DMS53 treated with DMSO at 0.1 percent for 48 hours (cell line): ENCODE data around the gene MRPL21.

Experiments
- DNase-seq: peaks from one replicate; lab custom pipeline; 2025; ENCODE audit not compliant: unreplicated experiment; lab: John Stamatoyannopoulos, UW

Gene MRPL21

GRCh38 chr11:68935066-68935465, 31.4 kb upstream of the MRPL21 start:
- no peak for DNase-seq

DNA sequence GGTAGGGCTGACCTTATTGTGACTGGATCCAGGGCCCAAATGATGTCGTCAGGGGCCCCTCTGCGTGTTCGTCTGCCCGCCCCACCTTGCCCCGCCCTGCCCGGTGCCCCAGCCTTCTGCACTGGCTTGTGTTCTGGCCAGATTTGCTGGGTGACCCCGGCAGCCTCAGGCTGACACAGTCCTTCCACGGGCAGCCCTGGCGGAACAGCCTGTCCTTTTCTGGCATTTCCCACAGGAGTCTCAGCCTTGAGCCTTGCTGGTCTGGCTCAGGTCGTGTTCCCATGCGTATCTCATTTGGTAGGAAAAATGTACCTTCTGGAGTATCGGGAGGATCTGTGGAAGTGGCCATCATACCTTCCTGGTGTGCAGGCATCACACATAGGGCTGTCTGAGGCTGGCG, 31.0 kb upstream of the MRPL21 start:
- no peak for DNase-seq

DNA sequence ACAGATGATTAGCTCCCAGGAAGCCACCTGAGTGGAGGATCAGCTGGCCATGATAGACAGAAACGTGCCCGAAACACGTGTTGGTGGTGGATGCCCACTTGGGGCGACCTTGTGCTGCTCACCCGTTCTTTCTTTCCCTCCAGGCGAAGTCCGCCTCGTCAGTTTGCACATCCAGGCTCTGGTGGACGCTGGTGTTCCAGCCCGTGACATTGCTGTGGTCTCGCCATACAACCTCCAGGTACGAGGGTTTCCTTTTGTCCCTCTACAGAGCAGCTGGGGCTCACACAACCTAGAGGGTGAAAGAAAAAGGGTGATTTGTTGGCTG, 30.7 kb upstream of the MRPL21 start:
- DNase-seq, result no peak

- DNase-seq, result no peak
These were observed 30.1 kb upstream of the MRPL21 start for GRCh38 chr11:68933605-68934320.

DNA sequence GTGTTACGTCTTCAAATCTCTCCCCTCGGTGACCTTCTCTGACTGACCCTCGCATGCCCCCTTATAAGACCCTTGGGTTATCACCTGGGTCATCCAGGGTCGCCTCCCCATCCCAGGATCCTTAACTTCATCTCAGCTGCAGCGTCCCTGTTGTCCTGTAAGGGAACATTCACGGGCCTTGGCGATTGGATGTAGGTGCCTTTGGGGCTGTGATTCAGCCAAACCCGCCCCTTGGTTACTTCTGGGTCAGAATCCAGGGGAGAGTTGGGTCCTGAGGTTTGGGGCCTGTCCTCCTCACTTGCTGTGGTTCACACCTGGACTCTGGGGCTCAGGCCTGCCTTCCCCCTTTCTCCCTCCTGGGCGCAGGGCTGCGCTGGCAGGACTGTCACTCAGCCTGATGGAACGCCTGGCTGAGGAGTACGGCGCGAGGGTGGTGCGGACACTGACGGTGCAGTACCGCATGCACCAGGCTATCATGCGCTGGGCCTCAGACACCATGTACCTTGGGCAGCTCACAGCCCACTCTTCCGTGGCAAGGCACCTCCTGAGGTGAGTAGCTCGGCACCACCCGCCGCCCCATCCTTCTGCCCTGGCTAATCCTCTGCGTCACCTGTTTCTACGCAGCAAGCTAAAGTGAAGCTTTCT, 29.4 kb upstream of the MRPL21 start:
- DNase-seq, result no peak

DNA sequence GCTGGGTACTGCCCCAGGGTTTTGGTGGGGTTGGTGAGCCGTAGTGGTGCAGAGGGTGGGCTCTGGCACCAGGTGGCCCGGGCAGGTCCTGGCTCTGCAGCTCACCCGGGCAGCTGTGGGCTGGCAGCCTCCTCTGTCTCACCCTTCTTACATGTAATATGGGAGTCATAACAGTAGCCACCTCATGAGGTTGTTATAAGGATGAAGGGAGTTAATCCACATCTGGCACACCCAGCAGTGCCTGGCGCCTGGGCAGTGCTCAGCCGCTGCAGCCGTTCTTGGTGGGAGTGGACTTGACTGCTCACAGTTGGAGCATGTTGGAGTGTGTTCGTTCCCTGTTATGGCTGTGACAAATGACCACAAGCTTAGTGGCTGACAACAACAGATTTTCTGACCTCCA, 28.7 kb upstream of the MRPL21 start:
- DNase-seq, result no peak

- no peak for DNase-seq
These were observed 28.3 kb upstream of the MRPL21 start for GRCh38 chr11:68931911-68932310.

- no peak for DNase-seq
These were observed 27.6 kb upstream of the MRPL21 start for GRCh38 chr11:68930991-68931855.

- no peak for DNase-seq
These were observed 26.3 kb upstream of the MRPL21 start for GRCh38 chr11:68929706-68930570.

GRCh38 chr11:68929135-68929534, 25.5 kb upstream of the MRPL21 start:
- DNase-seq, result no peak

GRCh38 chr11:68928136-68928880, 24.7 kb upstream of the MRPL21 start:
- no peak for DNase-seq

DNA sequence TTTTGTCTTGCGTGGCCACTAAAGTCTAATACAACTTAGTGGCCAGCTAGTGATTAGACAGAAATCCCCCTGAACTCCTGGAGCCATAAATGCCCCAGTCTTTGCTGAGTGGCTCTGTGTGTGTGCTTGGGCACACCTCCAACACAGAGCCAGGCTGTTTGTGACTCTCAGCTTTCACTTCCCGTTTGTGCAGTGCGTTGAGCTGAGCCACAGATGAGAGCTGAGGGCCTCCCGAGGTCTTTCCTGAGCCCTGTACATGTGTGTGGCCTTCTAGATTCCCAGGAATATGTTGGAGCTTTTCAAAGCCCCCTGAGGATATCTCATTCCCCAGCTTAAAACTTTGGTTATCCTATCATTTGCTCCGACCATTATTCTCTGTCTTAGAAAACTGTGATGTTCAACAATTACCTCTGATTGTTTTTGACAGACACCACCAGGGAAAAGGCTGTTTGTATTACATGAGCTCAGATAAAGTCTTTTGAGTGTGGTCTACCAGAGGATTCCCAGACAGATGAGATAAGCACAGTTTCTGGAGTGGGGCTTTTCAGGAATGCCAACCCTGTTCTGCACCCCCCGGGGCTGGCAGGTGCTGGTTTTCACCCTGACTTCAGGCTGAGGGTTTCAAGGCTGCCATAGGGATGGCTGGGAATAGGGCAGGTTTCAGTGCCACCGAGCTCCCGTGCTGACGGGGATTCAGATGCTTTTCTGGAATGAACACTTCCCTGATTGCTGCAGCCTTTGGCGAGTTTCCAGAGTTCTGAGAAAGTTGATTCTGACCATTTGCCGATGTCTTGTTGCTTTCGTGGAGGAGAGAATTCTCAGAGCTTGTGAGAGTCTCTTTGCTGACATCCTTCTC, 23.9 kb upstream of the MRPL21 start:
- no peak for DNase-seq

DNA sequence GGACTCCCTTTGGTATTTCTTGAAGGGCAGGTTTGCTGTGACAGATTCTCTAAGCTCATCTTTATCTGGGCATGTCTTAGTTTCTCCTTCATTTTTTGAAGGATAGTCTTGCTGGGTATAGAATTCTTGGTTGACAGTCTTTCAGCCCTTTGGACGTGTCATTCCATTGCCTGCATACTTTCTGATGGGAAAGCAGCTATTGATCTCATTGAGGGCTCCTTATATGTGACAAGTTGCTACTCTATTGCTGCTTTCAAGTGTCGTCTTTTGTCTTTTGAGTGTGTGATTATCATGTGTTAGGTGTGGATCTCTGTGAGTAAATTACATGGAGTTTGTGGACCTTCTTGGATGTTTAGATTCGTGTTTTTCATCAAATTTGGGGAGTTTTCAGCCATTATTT, 22.0 kb upstream of the MRPL21 start:
- no peak for DNase-seq

DNA sequence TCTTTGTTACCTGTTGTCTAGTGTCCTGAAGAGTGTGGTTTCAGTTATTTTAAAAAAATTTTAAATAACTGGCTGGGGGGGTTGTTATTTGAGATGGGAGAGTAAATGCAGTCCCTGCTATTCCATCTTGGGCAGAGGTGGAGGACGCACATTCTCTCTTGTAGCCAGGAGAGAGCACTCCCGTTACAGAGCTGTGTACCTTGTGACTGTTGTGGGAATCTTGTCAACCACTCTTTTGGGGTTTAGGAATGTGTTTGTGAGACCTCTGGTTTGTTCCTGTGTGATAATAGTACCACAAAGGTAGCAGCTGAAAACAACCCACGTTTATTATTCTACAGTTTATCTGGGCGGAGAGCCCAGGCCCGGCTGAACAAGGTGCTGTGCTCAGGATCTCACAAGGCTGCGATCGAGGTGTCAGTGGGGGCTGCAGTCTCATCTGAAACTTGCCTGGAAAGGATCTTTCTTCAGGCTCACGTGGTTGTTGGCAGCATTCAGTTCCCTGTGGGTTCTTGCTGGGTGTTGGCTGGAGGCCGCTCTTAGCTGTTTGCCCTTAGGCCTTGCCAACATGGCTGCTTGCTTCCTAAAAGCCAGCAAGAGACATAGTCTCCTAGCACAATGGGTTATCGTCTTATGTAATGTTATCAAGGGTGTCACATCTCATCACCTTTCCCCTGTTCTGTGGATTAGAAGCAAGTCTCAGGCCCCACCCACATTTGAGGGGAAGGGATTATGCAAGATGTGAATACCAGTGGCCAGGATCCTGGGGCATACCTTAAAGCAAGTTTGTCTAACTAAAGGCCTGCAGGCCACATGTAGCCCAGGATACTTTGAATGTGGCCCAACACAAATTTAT, 20.7 kb upstream of the MRPL21 start:
- DNase-seq, result no peak

DNA sequence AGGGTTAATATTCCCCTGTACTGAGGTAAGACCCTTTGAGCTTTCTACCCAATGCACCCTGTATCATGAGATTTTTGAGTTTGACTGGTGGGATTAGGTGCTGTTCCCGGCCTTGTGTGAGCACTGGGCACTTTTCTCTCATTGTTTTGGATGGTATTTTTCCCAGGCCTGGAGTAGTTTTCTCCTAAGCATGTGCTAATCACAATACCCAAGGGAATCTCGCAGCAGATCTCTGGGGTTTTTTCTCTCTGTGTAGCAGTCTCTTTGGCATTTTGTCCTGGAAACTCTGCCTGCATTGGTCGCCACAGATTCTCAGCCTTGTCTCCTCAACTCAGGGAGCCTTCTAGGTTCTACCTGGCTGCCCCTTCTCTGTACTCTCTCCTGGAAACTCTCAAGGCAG, 20.0 kb upstream of the MRPL21 start:
- no peak for DNase-seq

DNA sequence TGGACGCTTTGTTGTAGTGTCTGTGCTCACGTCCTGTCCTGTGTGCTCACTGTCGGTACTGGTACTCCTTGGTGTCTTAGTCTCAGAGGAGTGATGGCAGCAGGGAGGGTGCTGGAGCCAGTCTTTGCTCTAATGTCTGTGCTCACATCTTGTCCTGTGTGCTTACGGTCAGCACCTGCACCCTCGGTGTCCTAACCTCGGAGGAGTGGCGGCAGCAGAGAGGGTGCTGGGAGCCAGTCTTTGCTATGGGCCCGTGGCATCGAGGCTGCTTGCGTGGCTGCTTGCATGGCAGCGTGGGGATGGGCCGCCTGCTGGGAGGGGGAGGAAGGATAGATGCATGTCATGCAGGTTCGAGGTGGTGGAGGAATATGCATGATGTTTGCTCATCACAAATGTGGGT, 12.8 kb upstream of the MRPL21 start:
- DNase-seq, result no peak

GRCh38 chr11:68914761-68915160, 11.1 kb upstream of the MRPL21 start:
- DNase-seq, result no peak

- no peak for DNase-seq
These were observed 9.6 kb upstream of the MRPL21 start for GRCh38 chr11:68913188-68913587.

- DNase-seq, result no peak
These were observed 8.6 kb upstream of the MRPL21 start for GRCh38 chr11:68912254-68912653.
